Hepatocyte (in vitro differentiated cells): Measurements from ENCODE around the gene TBX6.

Experiments
- CTCF ChIP-seq: fragments of 200-600 bp; sonication (generic); IDR thresholded peaks from 2 replicates; pipeline ENCODE4 v1.5.1; 2016; ENCODE audit warnings: antibody characterized with exemption, mild to moderate bottlenecking; ENCODE audit not compliant: poor library complexity
- EZH2phosphoT487 ChIP-seq: fragments of 200-600 bp; sonication (generic); IDR thresholded peaks from one replicate; pipeline ENCODE4 v1.6.1; 2018; ENCODE audit warnings: antibody characterized with exemption, mild to moderate bottlenecking, low read depth, moderate library complexity; ENCODE audit not compliant: unreplicated experiment, severe bottlenecking

GRCh38 chr16:30115238-30115637 lies 23.5 kb upstream of the TBX6 start:
- TF ChIP-seq EZH2phosphoT487 (no peak), CTCF (no peak)
